HCT116 (cell line): ENCODE data around the gene H19.

Source experiments
- EZH2 ChIP-seq: fragments of 200-600 bp; sonication (generic); IDR thresholded peaks from 2 replicates; pipeline ENCODE4 v1.6.1; 2017; ENCODE audit warnings: antibody characterized with exemption, mixed run types
- EZH2phosphoT487 ChIP-seq: fragments of 200-600 bp; IDR thresholded peaks from 2 replicates; pipeline ENCODE4 v1.6.1; 2018; ENCODE audit warnings: antibody characterized with exemption, borderline replicate concordance
- POLR2A ChIP-seq: IDR thresholded peaks from 2 replicates; pipeline ENCODE4 v1.7.0; 2011; ENCODE audit warnings: borderline replicate concordance; ENCODE audit not compliant: insufficient read depth, insufficient read length; ENCODE audit errors: extremely low read depth
- RAD21 ChIP-seq: IDR thresholded peaks from 2 replicates; pipeline ENCODE4 v1.6.1; 2012; ENCODE audit warnings: low read depth, mild to moderate bottlenecking
- SIN3A ChIP-seq: IDR thresholded peaks from 2 replicates; pipeline ENCODE4 v1.6.1; 2012; ENCODE audit warnings: low read depth
- TF ChIP-seq, protein P1 (sequence below), 3 experiments: fragments of 200-600 bp in 1 of 3; sonication (generic) in 1 of 3; IDR thresholded peaks in 2 of 3; conservative IDR thresholded peaks in 1 of 3; 2 replicates each; pipeline ENCODE4 v1.5.1; 2012 to 2017; ENCODE audit warnings: low read depth in 2 of 3, low read length in 2 of 3, antibody characterized with exemption in 1 of 3, borderline replicate concordance in 1 of 3, control low read depth in 1 of 3, mild to moderate bottlenecking in 1 of 3, mixed read lengths in 1 of 3, mixed run types in 1 of 3, moderate library complexity in 1 of 3; ENCODE audit not compliant: insufficient read depth in 1 of 3

DNA sequence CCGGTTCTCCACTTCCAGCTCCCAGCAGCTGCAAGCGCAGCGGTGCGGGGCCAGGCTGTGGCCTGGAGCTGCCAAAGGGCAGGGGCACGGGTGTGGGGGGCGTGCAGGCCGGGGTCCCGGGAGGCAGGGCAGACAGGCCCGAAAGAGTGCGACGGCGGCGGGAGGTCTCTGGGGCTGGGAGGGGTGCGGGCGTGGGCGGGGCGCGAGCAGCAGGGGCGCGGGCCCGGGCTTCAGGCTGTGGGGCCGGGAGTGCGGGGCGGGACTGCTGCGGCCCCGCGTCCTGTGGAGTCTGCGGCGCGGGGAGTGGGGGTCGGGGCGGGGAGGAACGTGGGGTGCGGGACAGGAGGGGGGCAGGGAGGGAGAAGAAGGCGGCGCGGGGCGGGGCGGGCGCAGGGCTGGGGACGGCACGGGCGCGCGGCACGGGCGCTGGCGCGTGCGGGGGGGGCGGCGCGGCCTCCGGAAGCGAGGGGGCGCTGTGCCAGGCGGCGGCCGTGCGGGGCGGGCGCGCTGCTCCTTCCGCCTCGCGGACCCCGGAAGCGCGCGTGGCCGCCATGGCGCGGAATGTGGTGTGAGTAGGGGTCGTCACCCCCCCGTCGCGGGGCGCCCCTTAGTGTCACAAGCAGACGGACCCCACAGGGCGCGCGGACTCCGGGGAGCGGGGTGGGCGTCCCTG lies 50.7 kb downstream of the H19 start, which contains the start of gene MRPL23:
- TF ChIP-seq EZH2phosphoT487: no peak
- no peak for TF ChIP-seq POLR2A
- TF ChIP-seq EZH2: no peak
- no peak for TF ChIP-seq RAD21
- TF ChIP-seq SIN3A: no peak
- TF ChIP-seq, protein P1, sequence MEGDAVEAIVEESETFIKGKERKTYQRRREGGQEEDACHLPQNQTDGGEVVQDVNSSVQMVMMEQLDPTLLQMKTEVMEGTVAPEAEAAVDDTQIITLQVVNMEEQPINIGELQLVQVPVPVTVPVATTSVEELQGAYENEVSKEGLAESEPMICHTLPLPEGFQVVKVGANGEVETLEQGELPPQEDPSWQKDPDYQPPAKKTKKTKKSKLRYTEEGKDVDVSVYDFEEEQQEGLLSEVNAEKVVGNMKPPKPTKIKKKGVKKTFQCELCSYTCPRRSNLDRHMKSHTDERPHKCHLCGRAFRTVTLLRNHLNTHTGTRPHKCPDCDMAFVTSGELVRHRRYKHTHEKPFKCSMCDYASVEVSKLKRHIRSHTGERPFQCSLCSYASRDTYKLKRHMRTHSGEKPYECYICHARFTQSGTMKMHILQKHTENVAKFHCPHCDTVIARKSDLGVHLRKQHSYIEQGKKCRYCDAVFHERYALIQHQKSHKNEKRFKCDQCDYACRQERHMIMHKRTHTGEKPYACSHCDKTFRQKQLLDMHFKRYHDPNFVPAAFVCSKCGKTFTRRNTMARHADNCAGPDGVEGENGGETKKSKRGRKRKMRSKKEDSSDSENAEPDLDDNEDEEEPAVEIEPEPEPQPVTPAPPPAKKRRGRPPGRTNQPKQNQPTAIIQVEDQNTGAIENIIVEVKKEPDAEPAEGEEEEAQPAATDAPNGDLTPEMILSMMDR (IDR thresholded peaks at IDR 0.05 in 2 of 3, conservative IDR thresholded peaks at IDR 0.05 in 1 of 3; ENCODE audit: borderline replicate concordance in 1 of 3, insufficient read depth in 1 of 3, low read depth in 2 of 3, low read length in 2 of 3): no peak
